Measurements from ENCODE around the gene CDKN2B.
"Not testable (repeated sequence)": the region's sequence is repeated elsewhere in the genome, so short reads cannot be mapped to it uniquely, and the experiment has no call there.

CDKN2B gene, protein sequence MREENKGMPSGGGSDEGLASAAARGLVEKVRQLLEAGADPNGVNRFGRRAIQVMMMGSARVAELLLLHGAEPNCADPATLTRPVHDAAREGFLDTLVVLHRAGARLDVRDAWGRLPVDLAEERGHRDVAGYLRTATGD

GRCh38 chr9:22008717-22009505, at the start of gene CDKN2B:
CDKN2B (minus strand) TSS chr9:22009305; CDS start chr9:22008953, 352 bp downstream.
- no peak for TF ChIP-seq EZH2phosphoT487 (IDR thresholded peaks at IDR 0.05; ENCODE audit: borderline replicate concordance)
- TF ChIP-seq CTCF (conservative IDR thresholded peaks at IDR 0.05; ENCODE audit: low read length), result no peak
- H3K4me3 ChIP-seq (ENCODE audit: low read length, poor library complexity, severe bottlenecking), result no peak within 1 kb of the TSS
- no peaks in the 10 kb centered on the region for H3F3A ChIP-seq (ENCODE audit: low read depth)
- H3K9ac ChIP-seq (ENCODE audit: low read depth, low read length, poor library complexity, severe bottlenecking), result no peak within 1 kb of the TSS
- no peaks in the 10 kb centered on the region for H3K4me1 ChIP-seq (ENCODE audit: insufficient read depth, low read length, poor library complexity, severe bottlenecking)
- H3K9me3 ChIP-seq (ENCODE audit: insufficient read depth, low read depth, low read length), result no peaks in the 10 kb centered on the region
- peaks cover 33% of the 10 kb centered on the region; the same call in 1 of the 2 replicates for H3K79me2 ChIP-seq (ENCODE audit: insufficient read depth, low read length)
- peaks cover 6% of the 10 kb centered on the region for H4K20me1 ChIP-seq (ENCODE audit: insufficient read depth, low read length, poor library complexity, severe bottlenecking)
- no peaks in the 10 kb centered on the region for H3K27me3 ChIP-seq (ENCODE audit: insufficient read depth, low read length, poor library complexity, severe bottlenecking)
- H2AFZ ChIP-seq (ENCODE audit: low read length), result no peak within 1 kb of the TSS
- no peak within 1 kb of the TSS for H3K4me2 ChIP-seq (ENCODE audit: low read depth, low read length, poor library complexity, severe bottlenecking)
- H3K36me3 ChIP-seq (ENCODE audit: insufficient read depth, low read length), result peaks cover 9% of the 10 kb centered on the region; the same call in 1 of the 2 replicates
- H3K9me2 ChIP-seq (replicated peaks; ENCODE audit: low read depth, low read length), result no peaks in the 10 kb centered on the region

DNA sequence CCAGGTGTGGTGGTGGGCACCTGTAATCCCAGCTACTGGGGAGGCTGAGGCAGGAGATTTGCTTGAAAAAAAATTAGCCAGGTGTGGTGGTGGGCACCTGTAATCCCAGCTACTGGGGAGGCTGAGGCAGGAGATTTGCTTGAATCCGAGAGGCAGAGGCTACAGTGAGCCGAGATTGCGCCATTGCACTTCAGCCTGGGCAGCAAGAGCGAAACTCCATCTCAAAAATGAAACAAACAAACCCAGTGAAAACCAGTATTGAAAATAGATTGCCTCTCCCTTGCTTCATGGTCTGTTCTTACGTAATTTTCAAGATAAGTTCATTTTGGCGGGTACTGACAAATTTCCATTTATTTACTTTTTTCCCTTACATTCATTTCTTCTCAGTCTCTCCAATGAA, 48.9 kb upstream of the CDKN2B start:
- H3K9ac ChIP-seq (ENCODE audit: low read depth, low read length, poor library complexity, severe bottlenecking); H3K27me3 ChIP-seq (ENCODE audit: insufficient read depth, low read length, poor library complexity, severe bottlenecking); H3K4me1 ChIP-seq (ENCODE audit: insufficient read depth, low read length, poor library complexity, severe bottlenecking); H4K20me1 ChIP-seq (ENCODE audit: insufficient read depth, low read length, poor library complexity, severe bottlenecking); H3K4me2 ChIP-seq (ENCODE audit: low read depth, low read length, poor library complexity, severe bottlenecking); H2AFZ ChIP-seq (ENCODE audit: low read length); H3K4me3 ChIP-seq (ENCODE audit: low read length, poor library complexity, severe bottlenecking); H3K9me2 ChIP-seq (replicated peaks; ENCODE audit: low read depth, low read length); H3K79me2 ChIP-seq (ENCODE audit: insufficient read depth, low read length); H3K36me3 ChIP-seq (ENCODE audit: insufficient read depth, low read length); H3F3A ChIP-seq (ENCODE audit: low read depth); H3K9me3 ChIP-seq (ENCODE audit: insufficient read depth, low read depth, low read length): not testable (repeated sequence)

DNA sequence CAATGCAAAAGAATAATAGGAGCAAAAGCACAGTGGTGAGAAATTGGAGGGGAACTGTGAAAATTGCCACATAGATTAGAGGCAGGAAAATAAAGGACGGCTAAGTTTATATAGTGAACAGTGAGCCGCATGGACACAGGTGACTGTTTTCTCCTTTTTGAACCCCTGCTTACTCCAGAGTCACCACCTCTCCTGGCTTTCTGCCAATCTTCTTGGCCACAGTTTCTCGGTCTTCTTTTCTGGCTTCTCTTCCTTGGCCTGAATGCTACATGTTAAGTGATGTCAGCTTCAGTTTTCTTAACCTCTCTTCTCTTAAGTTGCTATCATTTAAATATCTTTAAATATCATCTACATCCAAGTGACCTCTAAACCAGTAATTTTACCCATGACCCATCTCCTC, 47.3 kb upstream of the CDKN2B start:
- H3K4me2 ChIP-seq (ENCODE audit: low read depth, low read length, poor library complexity, severe bottlenecking), result no peak overlapping the region
- H3K27me3 ChIP-seq (ENCODE audit: insufficient read depth, low read length, poor library complexity, severe bottlenecking), result no peaks in the 10 kb centered on the region

More for the DNA sequence above, 47.3 kb upstream of the CDKN2B start:
- H2AFZ ChIP-seq (ENCODE audit: low read length), result no peak overlapping the region
- H3K4me1 ChIP-seq (ENCODE audit: insufficient read depth, low read length, poor library complexity, severe bottlenecking), result peaks cover 17% of the 10 kb centered on the region
- no peak for TF ChIP-seq EZH2phosphoT487 (IDR thresholded peaks at IDR 0.05; ENCODE audit: borderline replicate concordance)
- no peak for TF ChIP-seq CTCF (conservative IDR thresholded peaks at IDR 0.05; ENCODE audit: low read length)
- no peak overlapping the region for H3K9ac ChIP-seq (ENCODE audit: low read depth, low read length, poor library complexity, severe bottlenecking)
- no peaks in the 10 kb centered on the region for H4K20me1 ChIP-seq (ENCODE audit: insufficient read depth, low read length, poor library complexity, severe bottlenecking)
- no peak overlapping the region for H3K4me3 ChIP-seq (ENCODE audit: low read length, poor library complexity, severe bottlenecking)
- 0 out of 2 replicates have a peak, but pooled peaks cover under 1% of the 10 kb centered on the region for H3F3A ChIP-seq (ENCODE audit: low read depth)
- no peaks in the 10 kb centered on the region for H3K9me2 ChIP-seq (replicated peaks; ENCODE audit: low read depth, low read length)
- H3K79me2 ChIP-seq (ENCODE audit: insufficient read depth, low read length), result no peaks in the 10 kb centered on the region
- H3K36me3 ChIP-seq (ENCODE audit: insufficient read depth, low read length), result peaks cover 3% of the 10 kb centered on the region; the same call in 1 of the 2 replicates
- no peaks in the 10 kb centered on the region for H3K9me3 ChIP-seq (ENCODE audit: insufficient read depth, low read depth, low read length)

Measured in Loucy (cell line).